Measurements from ENCODE around the gene TTC8. TPM values are rescaled to one million over a fixed set of nuclear protein-coding genes. Genes with fewer than 3 reads are reported as not detected.

Gene TTC8
- total RNA-seq, 4 donors from 2014 or later, result 14.7 to 60.2 (median 17.0) TPM

DNA sequence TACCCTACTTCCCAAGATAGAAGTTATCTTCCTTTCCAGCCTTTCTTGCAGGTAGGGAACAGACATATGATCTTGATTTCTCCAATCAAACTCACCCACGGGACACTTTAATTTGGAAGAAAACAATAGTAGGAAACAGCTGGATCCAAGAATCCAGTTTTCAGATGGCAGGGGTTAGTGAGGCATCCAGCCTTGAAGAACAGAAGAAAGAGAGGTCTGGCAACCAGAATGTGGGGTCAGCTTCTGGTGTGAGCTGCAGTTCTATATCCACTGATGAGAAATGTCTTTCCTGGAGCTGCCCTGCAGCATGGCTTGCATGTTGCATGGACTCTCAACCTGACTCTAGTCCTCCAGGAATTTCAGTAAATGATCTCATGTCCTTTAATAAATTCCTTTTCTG, 83.8 kb downstream of the TTC8 start:
- TF ChIP-seq, protein P1, sequence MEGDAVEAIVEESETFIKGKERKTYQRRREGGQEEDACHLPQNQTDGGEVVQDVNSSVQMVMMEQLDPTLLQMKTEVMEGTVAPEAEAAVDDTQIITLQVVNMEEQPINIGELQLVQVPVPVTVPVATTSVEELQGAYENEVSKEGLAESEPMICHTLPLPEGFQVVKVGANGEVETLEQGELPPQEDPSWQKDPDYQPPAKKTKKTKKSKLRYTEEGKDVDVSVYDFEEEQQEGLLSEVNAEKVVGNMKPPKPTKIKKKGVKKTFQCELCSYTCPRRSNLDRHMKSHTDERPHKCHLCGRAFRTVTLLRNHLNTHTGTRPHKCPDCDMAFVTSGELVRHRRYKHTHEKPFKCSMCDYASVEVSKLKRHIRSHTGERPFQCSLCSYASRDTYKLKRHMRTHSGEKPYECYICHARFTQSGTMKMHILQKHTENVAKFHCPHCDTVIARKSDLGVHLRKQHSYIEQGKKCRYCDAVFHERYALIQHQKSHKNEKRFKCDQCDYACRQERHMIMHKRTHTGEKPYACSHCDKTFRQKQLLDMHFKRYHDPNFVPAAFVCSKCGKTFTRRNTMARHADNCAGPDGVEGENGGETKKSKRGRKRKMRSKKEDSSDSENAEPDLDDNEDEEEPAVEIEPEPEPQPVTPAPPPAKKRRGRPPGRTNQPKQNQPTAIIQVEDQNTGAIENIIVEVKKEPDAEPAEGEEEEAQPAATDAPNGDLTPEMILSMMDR (IDR thresholded peaks at IDR 0.05), result no peak
- TF ChIP-seq POLR2A (IDR thresholded peaks at IDR 0.05) (no peak), EP300 (IDR thresholded peaks at IDR 0.05; ENCODE audit: low read depth) (no peak), POLR2AphosphoS5 (IDR thresholded peaks at IDR 0.05) (no peak)
- Histone ChIP-seq H3K4me1 (no peaks in the 10 kb centered on the region), H3K9me3 (peaks cover 0 to 6% of the 10 kb centered on the region in 2 donors), H3K4me3 (no peak overlapping the region), H3K27ac (no peak overlapping the region), H3K27me3 (no peaks in the 10 kb centered on the region), H3K36me3 (no peaks in the 10 kb centered on the region)
- WGBS, 2 donors (ENCODE audit: low coverage in 1 of 2), result 80 to 89% methylated on average over 1 of the region's 1 CpG
- intact Hi-C loops (cut with DNase I; ENCODE audit: low total_unique reads) (no loop called here), in situ Hi-C loops (cut with MboI; ENCODE audit: low pct_ligation_motif_present in 1 of 4, low pct_unique_long_range_greater_than_20kb in 1 of 4, low sequenced_read_pairs in 3 of 4) (no loop called here)
- DNase-seq, result no peak

DNA sequence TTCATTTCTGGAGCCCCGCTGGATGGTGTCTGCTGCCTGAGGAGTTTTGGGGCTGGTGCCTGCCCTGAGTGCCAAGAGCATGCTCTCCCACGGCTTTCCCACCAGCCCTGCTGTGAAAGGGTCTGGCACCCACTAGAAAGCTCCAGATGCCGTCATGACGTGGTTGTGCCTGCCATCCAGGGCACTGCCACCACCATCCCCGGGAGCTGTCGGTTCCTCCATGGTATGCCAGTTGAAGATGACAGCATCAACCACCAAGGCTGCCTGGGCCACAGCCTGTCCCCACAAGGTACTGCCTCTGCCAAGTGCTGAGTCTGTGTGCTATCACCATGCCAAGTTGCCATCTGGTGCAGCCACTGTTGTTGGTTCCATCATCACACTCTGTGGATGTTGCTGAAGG, 85.9 kb downstream of the TTC8 start:
- 87% methylated on average over 6 of the region's 6 CpGs; no CpG with 5 or more reads in 1 of the 2 donors for WGBS, 2 donors (ENCODE audit: low coverage in 1 of 2)
- no peaks in the 10 kb centered on the region for H3K36me3 ChIP-seq
- H3K4me1 ChIP-seq, result no peaks in the 10 kb centered on the region
- no peak overlapping the region for H3K4me3 ChIP-seq
- DNase-seq, result no peak
- no peak overlapping the region for H3K27ac ChIP-seq
- intact Hi-C loops (cut with DNase I; ENCODE audit: low total_unique reads) (no loop called here), in situ Hi-C loops (cut with MboI; ENCODE audit: low pct_ligation_motif_present in 1 of 4, low pct_unique_long_range_greater_than_20kb in 1 of 4, low sequenced_read_pairs in 3 of 4) (no loop called here)
- no peaks in the 10 kb centered on the region for H3K27me3 ChIP-seq
- peaks cover 0 to 6% of the 10 kb centered on the region in 2 donors for H3K9me3 ChIP-seq
- TF ChIP-seq, protein P1 (IDR thresholded peaks at IDR 0.05), result no peak
- no peak for TF ChIP-seq POLR2AphosphoS5 (IDR thresholded peaks at IDR 0.05)
- no peak for TF ChIP-seq EP300 (IDR thresholded peaks at IDR 0.05; ENCODE audit: low read depth)
- no peak for TF ChIP-seq POLR2A (IDR thresholded peaks at IDR 0.05)

DNA sequence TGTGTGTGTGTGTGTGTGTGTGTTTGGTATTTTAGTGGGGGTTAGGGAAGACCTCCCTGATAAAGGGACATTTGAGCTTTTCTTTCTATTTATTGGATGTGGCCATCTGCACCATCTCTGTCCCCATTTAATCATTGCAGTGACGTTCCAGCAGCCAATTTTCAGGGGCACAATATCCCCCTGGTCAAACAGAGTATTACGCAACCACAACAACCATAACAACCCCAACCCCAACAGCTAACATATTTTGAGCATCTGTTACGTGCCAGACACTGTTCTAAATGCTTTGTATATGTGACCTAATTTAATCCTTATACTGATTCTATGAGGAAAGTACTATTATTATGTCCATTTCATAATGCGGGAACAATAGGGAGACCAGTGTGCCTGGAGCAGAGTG, 87.4 kb downstream of the TTC8 start:
- peaks cover 0 to 6% of the 10 kb centered on the region in 2 donors for H3K9me3 ChIP-seq
- WGBS, 2 donors (ENCODE audit: low coverage in 1 of 2), result 90 to 100% methylated on average over 2 to 4 of the region's 4 CpGs
- in situ Hi-C loops (cut with MboI; ENCODE audit: low pct_ligation_motif_present in 1 of 4, low pct_unique_long_range_greater_than_20kb in 1 of 4, low sequenced_read_pairs in 3 of 4) (no loop called here), intact Hi-C loops (cut with DNase I; ENCODE audit: low total_unique reads) (no loop called here)
- TF ChIP-seq, protein P1 (IDR thresholded peaks at IDR 0.05), result no peak
- no peak for TF ChIP-seq POLR2A (IDR thresholded peaks at IDR 0.05)
- TF ChIP-seq POLR2AphosphoS5 (IDR thresholded peaks at IDR 0.05), result no peak
- TF ChIP-seq EP300 (IDR thresholded peaks at IDR 0.05; ENCODE audit: low read depth), result no peak
- H3K27ac ChIP-seq, result no peak overlapping the region
- H3K27me3 ChIP-seq, result no peaks in the 10 kb centered on the region
- DNase-seq, result no peak
- no peaks in the 10 kb centered on the region for H3K4me1 ChIP-seq
- H3K36me3 ChIP-seq, result no peaks in the 10 kb centered on the region
- H3K4me3 ChIP-seq, result no peak overlapping the region

DNA sequence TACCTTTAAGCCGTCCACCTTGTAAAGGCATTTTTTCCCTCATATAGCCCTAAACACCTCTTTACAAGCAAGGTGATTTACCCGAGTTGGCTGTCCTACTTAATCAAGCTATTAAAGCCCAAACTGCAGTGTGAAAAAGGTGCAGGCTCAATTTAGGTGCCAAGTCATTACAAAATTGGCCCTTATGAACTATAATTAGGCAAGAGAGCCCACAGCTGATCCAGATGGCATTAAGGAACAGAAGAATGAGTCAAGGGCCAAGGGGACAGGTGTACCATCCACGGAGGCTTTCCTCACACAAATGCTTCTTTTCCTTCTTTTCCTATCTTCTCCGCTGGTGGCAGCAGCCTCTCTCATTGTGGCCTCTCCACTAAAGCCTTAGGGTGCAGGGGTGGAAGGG, 90.5 kb downstream of the TTC8 start:
- no peak for DNase-seq
- Histone ChIP-seq H3K4me1 (no peaks in the 10 kb centered on the region), H3K36me3 (no peaks in the 10 kb centered on the region), H3K4me3 (no peak overlapping the region), H3K27me3 (no peaks in the 10 kb centered on the region), H3K9me3 (no peaks in the 10 kb centered on the region), H3K27ac (no peak overlapping the region)
- TF ChIP-seq, protein P1 (IDR thresholded peaks at IDR 0.05), result no peak
- TF ChIP-seq EP300 (IDR thresholded peaks at IDR 0.05; ENCODE audit: low read depth) (no peak), POLR2A (IDR thresholded peaks at IDR 0.05) (no peak), POLR2AphosphoS5 (IDR thresholded peaks at IDR 0.05) (no peak)
- 79 to 83% methylated on average over 2 to 4 of the region's 4 CpGs for whole genome bisulfite sequencing, 2 donors (ENCODE audit: low coverage in 1 of 2)
- intact Hi-C loops (cut with DNase I; ENCODE audit: low total_unique reads), result no loop called here
- in situ Hi-C loops (cut with MboI; ENCODE audit: low pct_ligation_motif_present in 1 of 4, low pct_unique_long_range_greater_than_20kb in 1 of 4, low sequenced_read_pairs in 3 of 4), result no loop called here

Data from transverse colon (tissue), 4 donors.